Measurements from ENCODE around the gene GPATCH11. TPM values are rescaled to one million over a fixed set of nuclear protein-coding genes. Genes with fewer than 3 reads are reported as not detected.

GPATCH11 gene
- polyA plus RNA-seq, 3 donors from 2014 or later: 5.7 to 9.4 (median 8.2) TPM

DNA sequence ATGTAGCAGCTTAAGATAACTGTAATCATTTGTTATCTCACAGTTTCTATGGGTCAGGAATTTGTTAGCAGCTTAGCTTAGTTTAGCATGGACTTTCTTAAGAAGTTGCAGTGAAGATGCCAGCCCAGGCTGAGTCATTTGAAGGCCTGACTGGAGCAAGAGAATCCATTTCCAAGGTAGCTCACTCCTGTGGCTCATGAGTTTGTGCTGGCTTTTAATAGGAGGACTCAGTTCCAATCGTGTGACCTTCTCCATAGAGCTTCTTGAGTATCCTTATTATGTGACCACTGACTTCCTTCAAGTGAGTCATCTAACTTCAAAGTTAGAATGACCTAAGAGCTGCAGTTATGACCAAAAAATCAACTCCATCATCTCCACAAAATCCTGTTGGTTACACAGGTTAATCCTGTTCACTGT lies 1.4 kb downstream of the GPATCH11 start:
- no peak for DNase-seq
- H3K4me1 Mint-ChIP-seq: peaks cover 11 to 15% of the 10 kb centered on the region in 2 donors
- H3K36me3 Mint-ChIP-seq: peaks cover 8 to 24% (median 12%) of the 10 kb centered on the region in 3 donors
- no peak overlapping the region for H3K27ac Mint-ChIP-seq
- H3K27me3 Mint-ChIP-seq (ENCODE audit: low read depth in 3 of 3): peaks cover 2 to 5% (median 3%) of the 10 kb centered on the region in 3 donors
- no peak overlapping the region for H3K4me3 Mint-ChIP-seq
- H3K9me3 Mint-ChIP-seq: no peaks in the 10 kb centered on the region

DNA sequence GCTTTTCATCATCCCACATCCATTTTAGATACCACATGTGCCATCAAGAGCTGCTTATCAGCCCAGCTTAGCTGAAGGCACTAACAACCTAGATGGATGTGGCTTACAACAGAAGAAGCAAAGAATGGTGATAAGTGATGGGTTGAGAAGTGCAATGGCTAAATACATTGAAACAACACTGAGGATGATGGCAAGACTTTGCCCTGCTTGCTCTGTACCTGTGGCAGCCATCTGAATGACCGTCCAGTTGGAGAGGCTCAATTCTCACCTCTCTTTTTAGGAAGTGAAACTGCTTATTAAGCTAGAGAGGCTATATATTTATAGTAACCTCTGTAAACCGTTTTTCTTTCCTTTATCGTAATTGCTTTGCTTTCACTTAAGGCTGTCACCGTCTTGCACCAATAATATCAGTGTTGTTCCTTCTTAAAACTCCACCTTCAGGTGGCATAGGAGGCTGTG lies 5.7 kb downstream of the GPATCH11 start:
- H3K4me3 Mint-ChIP-seq: no peak overlapping the region
- H3K9me3 Mint-ChIP-seq: no peaks in the 10 kb centered on the region
- peaks cover 0 to 3% (median 2%) of the 10 kb centered on the region in 3 donors for H3K27me3 Mint-ChIP-seq (ENCODE audit: low read depth in 3 of 3)
- DNase-seq: no peak
- peaks cover 9 to 35% (median 20%) of the 10 kb centered on the region in 3 donors for H3K36me3 Mint-ChIP-seq
- peaks cover 4 to 11% of the 10 kb centered on the region in 2 donors for H3K4me1 Mint-ChIP-seq
- no peak overlapping the region for H3K27ac Mint-ChIP-seq

- Mint-ChIP-seq H3K4me1 (peaks cover 3 to 11% of the 10 kb centered on the region in 2 donors), H3K4me3 (no peak overlapping the region), H3K27ac (no peak overlapping the region), H3K27me3 (ENCODE audit: low read depth in 3 of 3) (peaks cover 0 to 3% (median 2%) of the 10 kb centered on the region in 3 donors), H3K9me3 (no peaks in the 10 kb centered on the region), H3K36me3 (peaks cover 13 to 49% (median 25%) of the 10 kb centered on the region in 3 donors)
- no peak for DNase-seq
Measured at GRCh38 chr2:37091873-37092272, 7.6 kb downstream of the GPATCH11 start.

- Mint-ChIP-seq H3K9me3 (no peaks in the 10 kb centered on the region), H3K4me1 (no peaks in the 10 kb centered on the region), H3K36me3 (peaks cover 21 to 54% (median 24%) of the 10 kb centered on the region in 3 donors), H3K27ac (peak overlapping the region in 1 of 6 donors; percentile 48), H3K4me3 (no peak overlapping the region), H3K27me3 (ENCODE audit: low read depth in 3 of 3) (no peaks in the 10 kb centered on the region)
- no peak for DNase-seq
Measured at GRCh38 chr2:37096568-37096967, 12.2 kb downstream of the GPATCH11 start.

GRCh38 chr2:37098416-37099118 lies 14.2 kb downstream of the GPATCH11 start:
- DNase-seq: no peak

GRCh38 chr2:37100054-37100453 lies 15.7 kb downstream of the GPATCH11 start:
- no peak for DNase-seq
- no peak overlapping the region for H3K4me3 Mint-ChIP-seq
- peak overlapping the region in 4 of 6 donors; percentile 7 to 73 (median 24) for H3K27ac Mint-ChIP-seq
- no peaks in the 10 kb centered on the region for H3K27me3 Mint-ChIP-seq (ENCODE audit: low read depth in 3 of 3)
- no peaks in the 10 kb centered on the region for H3K9me3 Mint-ChIP-seq
- no peaks in the 10 kb centered on the region for H3K4me1 Mint-ChIP-seq
- peaks cover 11 to 51% (median 25%) of the 10 kb centered on the region in 3 donors for H3K36me3 Mint-ChIP-seq

More at GRCh38 chr2:37098416-37099118, 14.2 kb downstream of the GPATCH11 start:
- Mint-ChIP-seq H3K27ac (no peak overlapping the region), H3K36me3 (peaks cover 16 to 52% (median 19%) of the 10 kb centered on the region in 3 donors), H3K4me3 (no peak overlapping the region), H3K27me3 (ENCODE audit: low read depth in 3 of 3) (no peaks in the 10 kb centered on the region), H3K9me3 (no peaks in the 10 kb centered on the region), H3K4me1 (no peaks in the 10 kb centered on the region)

GRCh38 chr2:37102588-37102987 lies 18.3 kb downstream of the GPATCH11 start:
- Mint-ChIP-seq H3K4me1 (no peaks in the 10 kb centered on the region), H3K27me3 (ENCODE audit: low read depth in 3 of 3) (no peaks in the 10 kb centered on the region), H3K9me3 (no peaks in the 10 kb centered on the region), H3K27ac (no peak overlapping the region), H3K36me3 (peaks cover 17 to 49% (median 34%) of the 10 kb centered on the region in 3 donors), H3K4me3 (no peak overlapping the region)
- DNase-seq: no peak

DNA sequence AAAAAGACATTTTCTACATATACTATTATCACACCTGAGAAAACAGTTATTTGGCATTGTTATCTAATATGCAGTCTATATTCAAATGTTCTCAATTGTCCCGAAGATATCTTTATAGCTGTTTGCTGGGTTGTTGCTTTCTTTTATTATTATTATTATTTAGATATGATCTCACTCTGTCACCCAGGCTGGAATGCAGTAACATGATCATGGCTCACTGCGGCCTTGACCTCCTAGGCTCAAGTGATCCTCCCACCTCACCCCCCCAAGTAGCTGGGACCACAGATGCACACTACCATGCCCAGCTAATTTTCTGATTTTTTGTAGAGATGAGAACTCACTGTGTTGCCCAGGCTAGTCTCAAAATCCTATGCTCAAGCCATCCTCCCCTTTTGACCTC lies 19.9 kb downstream of the GPATCH11 start:
- Mint-ChIP-seq H3K4me3 (no peak overlapping the region), H3K36me3 (peaks cover 26 to 62% (median 41%) of the 10 kb centered on the region in 3 donors), H3K27me3 (ENCODE audit: low read depth in 3 of 3) (no peaks in the 10 kb centered on the region), H3K27ac (no peak overlapping the region), H3K4me1 (no peaks in the 10 kb centered on the region), H3K9me3 (no peaks in the 10 kb centered on the region)
- DNase-seq: no peak

GRCh38 chr2:37105150-37105549 lies 20.8 kb downstream of the GPATCH11 start:
- Mint-ChIP-seq H3K9me3 (no peaks in the 10 kb centered on the region), H3K36me3 (peaks cover 29 to 64% (median 37%) of the 10 kb centered on the region in 3 donors), H3K4me3 (no peak overlapping the region), H3K27me3 (ENCODE audit: low read depth in 3 of 3) (no peaks in the 10 kb centered on the region), H3K4me1 (no peaks in the 10 kb centered on the region), H3K27ac (peak overlapping the region in 1 of 6 donors; percentile 35)
- no peak for DNase-seq

DNA sequence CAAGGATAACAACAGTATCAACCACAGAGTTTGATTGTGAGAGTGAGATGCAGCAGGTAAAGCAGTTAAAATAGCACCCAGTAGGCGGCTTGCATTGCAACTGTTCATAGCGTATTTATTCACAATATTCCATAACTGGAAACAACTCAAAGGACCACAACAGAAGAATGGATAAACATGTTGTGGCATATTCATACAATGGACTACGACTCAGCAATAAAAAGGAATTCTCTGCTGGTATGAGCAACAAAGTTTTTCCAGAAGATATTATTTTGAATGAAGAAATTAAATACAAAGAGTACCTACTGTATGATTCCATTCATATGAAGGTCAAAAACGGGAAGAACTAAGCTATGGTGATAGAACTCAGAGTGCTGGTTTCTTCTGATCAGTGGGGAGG lies 25.2 kb downstream of the GPATCH11 start:
- no peaks in the 10 kb centered on the region for H3K9me3 Mint-ChIP-seq
- no peak overlapping the region for H3K4me3 Mint-ChIP-seq
- no peaks in the 10 kb centered on the region for H3K27me3 Mint-ChIP-seq (ENCODE audit: low read depth in 3 of 3)
- peak overlapping the region in 1 of 6 donors; percentile 46 for H3K27ac Mint-ChIP-seq
- no peak for DNase-seq
- H3K4me1 Mint-ChIP-seq: no peaks in the 10 kb centered on the region
- H3K36me3 Mint-ChIP-seq: peaks cover 27 to 54% (median 43%) of the 10 kb centered on the region in 3 donors

DNA sequence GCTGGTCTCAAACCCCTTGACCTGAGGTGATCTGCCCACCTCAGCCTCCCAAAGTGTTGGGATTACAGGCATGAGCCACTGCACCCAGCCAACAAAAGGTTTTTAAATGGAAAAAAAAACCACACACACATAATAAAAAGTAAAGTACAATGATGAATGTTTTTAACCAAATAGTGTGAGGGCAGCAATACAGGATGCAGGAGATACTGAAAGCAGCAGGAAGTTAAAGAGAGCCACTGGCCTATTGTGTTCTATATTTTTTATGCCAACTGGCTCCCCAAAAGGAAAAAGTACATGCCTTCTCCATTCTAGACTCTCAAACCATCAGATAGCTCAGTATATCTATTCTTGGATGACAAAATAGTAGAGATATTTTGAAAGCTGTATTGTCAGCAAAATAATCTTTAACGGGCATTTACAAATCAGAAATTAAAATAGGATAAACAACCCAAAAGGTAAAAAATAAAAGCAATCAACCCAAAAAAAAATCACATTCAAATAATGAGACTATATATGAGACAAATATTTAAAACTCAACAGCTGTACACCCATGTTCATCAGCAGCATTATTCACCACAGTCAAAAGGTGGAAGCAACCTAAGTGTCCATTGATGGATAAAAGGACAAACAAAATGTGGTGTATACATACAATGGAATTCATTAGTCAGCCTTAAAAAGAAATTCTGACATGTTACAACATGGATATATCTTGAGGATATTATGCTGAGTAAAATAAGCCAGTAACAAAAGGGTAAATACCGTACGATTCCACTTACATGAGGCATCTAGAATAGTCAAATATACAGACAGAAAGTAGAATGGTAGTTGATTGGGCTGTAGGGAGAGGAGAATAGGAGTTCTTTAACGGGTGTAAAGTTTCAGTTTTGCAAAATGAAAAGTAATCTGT lies 26.2 kb downstream of the GPATCH11 start:
- Mint-ChIP-seq H3K27me3 (ENCODE audit: low read depth in 3 of 3) (no peaks in the 10 kb centered on the region), H3K4me3 (no peak overlapping the region), H3K9me3 (no peaks in the 10 kb centered on the region), H3K4me1 (no peaks in the 10 kb centered on the region), H3K36me3 (peaks cover 27 to 49% (median 34%) of the 10 kb centered on the region in 3 donors), H3K27ac (no peak overlapping the region)
- DNase-seq: no peak

DNA sequence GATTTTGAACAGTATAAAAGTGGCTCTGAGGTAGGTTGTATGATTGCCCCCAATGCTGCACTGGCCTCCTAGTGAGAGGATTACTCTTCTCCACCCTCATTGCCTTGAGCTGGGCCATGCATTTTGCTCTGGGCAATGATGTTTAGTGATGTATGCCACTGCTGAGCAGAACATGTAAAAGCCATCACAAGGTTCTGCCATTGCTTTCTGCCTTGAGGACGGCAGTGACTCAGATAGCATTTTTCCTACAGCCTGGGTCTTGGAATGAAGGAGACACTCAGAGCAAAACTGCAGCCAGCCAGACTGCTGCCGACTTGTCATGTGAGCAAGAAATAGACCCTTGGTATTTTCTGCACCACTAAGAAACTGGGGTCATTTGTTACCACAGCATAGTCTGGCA lies 27.6 kb downstream of the GPATCH11 start:
- Mint-ChIP-seq H3K4me3 (no peak overlapping the region), H3K9me3 (no peaks in the 10 kb centered on the region), H3K27ac (no peak overlapping the region), H3K36me3 (peaks cover 30 to 48% (median 32%) of the 10 kb centered on the region in 3 donors), H3K4me1 (peaks cover 3 to 9% of the 10 kb centered on the region in 2 donors), H3K27me3 (ENCODE audit: low read depth in 3 of 3) (no peaks in the 10 kb centered on the region)
- no peak for DNase-seq

DNA sequence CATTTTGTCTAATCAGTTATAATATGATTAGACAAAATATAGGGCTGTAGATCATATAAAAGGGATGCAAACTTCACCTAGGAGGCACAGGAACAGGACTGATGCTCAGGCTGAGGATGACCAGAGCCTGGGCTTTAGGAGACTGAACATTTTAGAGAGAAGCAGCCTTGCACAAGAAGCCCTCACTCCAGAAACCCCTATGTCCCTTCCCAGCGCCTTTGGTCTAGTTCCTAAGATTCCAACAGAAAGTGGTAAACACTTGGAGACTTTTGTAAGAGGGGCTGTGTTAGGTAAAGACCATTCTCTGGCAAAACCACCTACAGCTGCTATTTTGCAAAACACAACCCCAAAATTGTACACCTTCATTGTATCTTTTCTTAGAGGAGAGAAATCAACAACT lies 33.2 kb downstream of the GPATCH11 start:
- H3K27ac Mint-ChIP-seq: no peak overlapping the region
- peaks cover 20 to 29% (median 26%) of the 10 kb centered on the region in 3 donors for H3K36me3 Mint-ChIP-seq
- H3K4me1 Mint-ChIP-seq: peaks cover 3 to 9% of the 10 kb centered on the region in 2 donors
- no peaks in the 10 kb centered on the region for H3K27me3 Mint-ChIP-seq (ENCODE audit: low read depth in 3 of 3)
- DNase-seq: no peak
- H3K4me3 Mint-ChIP-seq: no peak overlapping the region
- H3K9me3 Mint-ChIP-seq: no peaks in the 10 kb centered on the region

GRCh38 chr2:37119157-37119556 lies 34.8 kb downstream of the GPATCH11 start:
- Mint-ChIP-seq H3K9me3 (no peaks in the 10 kb centered on the region), H3K36me3 (peaks cover 20 to 29% (median 21%) of the 10 kb centered on the region in 3 donors), H3K27ac (no peak overlapping the region), H3K4me3 (no peak overlapping the region), H3K27me3 (ENCODE audit: low read depth in 3 of 3) (no peaks in the 10 kb centered on the region), H3K4me1 (peaks cover 3 to 9% of the 10 kb centered on the region in 2 donors)
- DNase-seq: no peak
